HEK293T (cell line): Measurements from ENCODE around the gene NECTIN1.

Experiments used
- CTCF ChIA-PET: fragments of 350-600 bp; formaldehyde crosslinking; extraction: SDS; loops from one replicate; lab custom pipeline; 2021; ENCODE audit warnings: antibody characterized with exemption, inconsistent platforms; lab: Yijun Ruan, JAX
- POLR2A ChIA-PET: fragments of 350-600 bp; formaldehyde crosslinking; extraction: SDS; loops from one replicate; lab custom pipeline; 2020; ENCODE audit warnings: antibody characterized with exemption, inconsistent platforms; lab: Yijun Ruan, JAX
- DNase-seq: peaks from one replicate; pipeline ENCODE4 v3.0.0; 2012; ENCODE audit warnings: mixed read lengths; ENCODE audit errors: extremely low spot score
- ARNT ChIP-seq: fragments of 450-650 bp; IDR thresholded peaks from 2 replicates; pipeline ENCODE4 v1.6.1; 2017; ENCODE audit warnings: mild to moderate bottlenecking
- BHLHE40 ChIP-seq: fragments of 450-650 bp; IDR thresholded peaks from 2 replicates; pipeline ENCODE4 v1.6.1; 2016; ENCODE audit warnings: mild to moderate bottlenecking, moderate library complexity, borderline replicate concordance
- CTBP1 ChIP-seq: fragments of 450-650 bp; IDR thresholded peaks from 2 replicates; pipeline ENCODE4 v1.6.1; 2016; ENCODE audit warnings: borderline replicate concordance
- ELF4 ChIP-seq: fragments of 450-650 bp; IDR thresholded peaks from 2 replicates; pipeline ENCODE4 v1.6.1; 2017; ENCODE audit warnings: antibody characterized with exemption
- FOXA1 ChIP-seq: fragments of 450-650 bp; IDR thresholded peaks from 2 replicates; pipeline ENCODE4 v1.6.1; 2016; ENCODE audit warnings: mild to moderate bottlenecking
- FOXK2 ChIP-seq: fragments of 450-650 bp; IDR thresholded peaks from 2 replicates; pipeline ENCODE4 v1.6.1; 2016; ENCODE audit warnings: mild to moderate bottlenecking
- FOXM1 ChIP-seq: fragments of 450-650 bp; IDR thresholded peaks from 2 replicates; pipeline ENCODE4 v1.6.1; 2017; ENCODE audit warnings: mild to moderate bottlenecking, borderline replicate concordance
- HDGF ChIP-seq: fragments of 450-650 bp; IDR thresholded peaks from 2 replicates; pipeline ENCODE4 v1.6.1; 2017; ENCODE audit warnings: antibody characterized with exemption, borderline replicate concordance
- L3MBTL2 ChIP-seq: fragments of 450-650 bp; conservative IDR thresholded peaks from 2 replicates; pipeline ENCODE4 v1.6.1; 2016; ENCODE audit warnings: mild to moderate bottlenecking
- LEF1 ChIP-seq: fragments of 450-650 bp; IDR thresholded peaks from 2 replicates; pipeline ENCODE4 v1.6.1; 2017; ENCODE audit warnings: mild to moderate bottlenecking, borderline replicate concordance
- NFRKB ChIP-seq: fragments of 450-650 bp; IDR thresholded peaks from 2 replicates; pipeline ENCODE4 v1.6.1; 2016; ENCODE audit warnings: mild to moderate bottlenecking, moderate library complexity
- SP1 ChIP-seq: fragments of 450-650 bp; IDR thresholded peaks from 2 replicates; pipeline ENCODE4 v1.6.1; 2017
- SUZ12 ChIP-seq: fragments of 450-650 bp; IDR thresholded peaks from 2 replicates; pipeline ENCODE4 v1.6.1; 2016; ENCODE audit warnings: mild to moderate bottlenecking
- TARDBP ChIP-seq: fragments of 450-650 bp; IDR thresholded peaks from 2 replicates; pipeline ENCODE4 v1.6.1; 2016
- ZNF384 ChIP-seq: fragments of 450-650 bp; IDR thresholded peaks from 2 replicates; pipeline ENCODE4 v1.6.1; 2016
- TF ChIP-seq, protein P1 (sequence below): fragments of 450-650 bp; IDR thresholded peaks from 2 replicates; pipeline ENCODE4 v1.6.1; 2016

The NECTIN1 gene

DNA sequence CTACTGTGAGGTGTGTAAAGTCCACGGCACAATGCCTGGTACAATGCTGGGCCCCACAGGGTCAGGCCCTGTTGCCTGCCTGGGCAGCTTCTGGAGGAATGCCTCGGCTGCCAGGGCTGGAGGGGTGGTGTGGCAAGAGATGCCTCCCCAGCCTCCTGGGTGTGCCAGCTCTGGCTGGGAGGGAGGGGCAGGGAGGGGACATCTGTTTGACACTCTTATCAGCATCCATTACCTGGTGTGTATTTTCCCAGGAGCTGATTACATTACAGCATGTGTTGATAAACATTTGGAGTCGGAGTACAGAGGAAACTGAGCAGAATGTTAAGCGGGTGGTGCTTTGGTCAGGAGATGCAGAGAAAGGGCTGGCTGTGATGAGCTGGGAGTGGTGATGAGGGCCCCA lies 11.0 kb upstream of the NECTIN1 start:
- DNase-seq: no peak
- ChIA-PET POLR2A (no interaction called here), CTCF (interaction anchor here (1.0 to 2.0 kb wide), 3 partner anchors 11 to 273 kb away, joined by 4 to 8 read pairs (median 4); partner anchors contain the start of gene NECTIN1)
- TF ChIP-seq TARDBP (no peak), BHLHE40 (no peak), ZNF384 (no peak), FOXM1 (no peak), SP1 (no peak), CTBP1 (no peak), NFRKB (no peak), SUZ12 (no peak), ARNT (no peak)
- TF ChIP-seq, protein P1, sequence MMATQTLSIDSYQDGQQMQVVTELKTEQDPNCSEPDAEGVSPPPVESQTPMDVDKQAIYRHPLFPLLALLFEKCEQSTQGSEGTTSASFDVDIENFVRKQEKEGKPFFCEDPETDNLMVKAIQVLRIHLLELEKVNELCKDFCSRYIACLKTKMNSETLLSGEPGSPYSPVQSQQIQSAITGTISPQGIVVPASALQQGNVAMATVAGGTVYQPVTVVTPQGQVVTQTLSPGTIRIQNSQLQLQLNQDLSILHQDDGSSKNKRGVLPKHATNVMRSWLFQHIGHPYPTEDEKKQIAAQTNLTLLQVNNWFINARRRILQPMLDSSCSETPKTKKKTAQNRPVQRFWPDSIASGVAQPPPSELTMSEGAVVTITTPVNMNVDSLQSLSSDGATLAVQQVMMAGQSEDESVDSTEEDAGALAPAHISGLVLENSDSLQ: no peak

DNA sequence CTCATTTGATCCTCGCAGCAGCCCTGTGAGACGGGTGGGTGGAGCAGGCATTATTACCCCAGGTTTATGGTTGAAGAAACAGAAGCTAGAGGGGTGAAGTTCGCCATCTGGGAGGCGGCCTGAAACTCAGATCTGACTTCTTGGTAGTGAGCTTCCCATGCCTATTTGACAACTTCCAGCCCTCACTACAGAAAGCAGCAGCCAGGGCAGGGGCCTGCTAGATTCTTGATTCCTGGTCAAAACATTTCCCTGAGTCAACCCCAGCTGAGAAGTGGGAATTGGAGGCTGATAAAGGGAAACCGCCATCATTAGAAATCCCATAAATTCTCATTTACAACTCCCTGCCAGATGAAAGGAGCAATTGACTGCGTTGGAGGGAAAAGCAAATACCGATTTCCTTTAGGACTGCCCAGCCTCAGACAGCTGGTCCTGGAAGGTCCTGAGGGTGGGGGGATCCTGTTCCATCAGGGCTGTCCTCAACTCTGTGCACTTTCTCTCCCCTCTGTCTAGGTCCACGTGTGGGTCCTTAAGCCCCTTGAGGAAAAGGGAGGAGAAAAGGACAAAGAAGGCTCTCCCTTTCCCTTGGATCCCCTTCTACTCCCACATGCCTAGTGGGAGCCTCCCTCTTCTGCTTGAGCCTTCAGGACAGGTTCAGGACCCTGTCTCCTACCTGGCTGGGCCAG lies 10.2 kb upstream of the NECTIN1 start:
- ChIA-PET POLR2A (no interaction called here), CTCF (interaction anchor here (0.6 to 2.0 kb wide), 6 partner anchors 10 to 274 kb away, joined by 3 to 8 read pairs (median 4); partner anchors contain the start of gene NECTIN1)
- no peak for DNase-seq
- TF ChIP-seq CTBP1 (no peak), FOXK2 (no peak), TARDBP (no peak), LEF1 (no peak)
- TF ChIP-seq, protein P1: 0 out of 2 replicates have a peak, but pooled peaks have one; percentile 23

DNA sequence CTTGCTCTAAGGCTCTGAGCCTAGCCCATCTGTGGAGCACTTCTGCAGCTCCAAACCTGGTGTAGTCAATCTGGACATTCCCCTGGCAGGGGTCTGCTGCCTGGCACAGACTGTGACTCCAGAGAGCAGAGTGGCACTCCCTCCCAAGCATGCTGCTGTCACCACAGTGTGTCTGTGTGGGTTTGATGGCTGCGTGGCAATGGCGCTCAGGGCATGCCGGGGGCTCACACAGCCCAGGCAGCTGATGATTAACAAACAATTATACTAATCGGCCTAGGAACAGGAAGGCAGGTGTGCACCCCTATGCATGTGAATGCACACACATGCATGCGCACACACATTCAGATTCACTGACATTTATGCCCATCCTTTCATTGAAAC lies 9.0 kb upstream of the NECTIN1 start:
- ChIA-PET POLR2A (no interaction called here), CTCF (interaction anchor here (0.7 kb wide), 1 partner anchor 9 kb away, joined by 3 read pairs; the partner anchor contains the start of gene NECTIN1)
- no peak for TF ChIP-seq HDGF
- TF ChIP-seq SUZ12: no peak
- TF ChIP-seq ELF4: no peak
- TF ChIP-seq NFRKB: no peak
- no peak for TF ChIP-seq TARDBP
- TF ChIP-seq, protein P1: no peak
- no peak for TF ChIP-seq FOXA1
- TF ChIP-seq ARNT: no peak
- TF ChIP-seq SP1: no peak
- TF ChIP-seq L3MBTL2: no peak
- no peak for TF ChIP-seq LEF1
- TF ChIP-seq FOXK2: no peak
- TF ChIP-seq BHLHE40: no peak
- TF ChIP-seq FOXM1: no peak
- no peak for TF ChIP-seq CTBP1
- no peak for TF ChIP-seq ZNF384
- no peak for DNase-seq

DNA sequence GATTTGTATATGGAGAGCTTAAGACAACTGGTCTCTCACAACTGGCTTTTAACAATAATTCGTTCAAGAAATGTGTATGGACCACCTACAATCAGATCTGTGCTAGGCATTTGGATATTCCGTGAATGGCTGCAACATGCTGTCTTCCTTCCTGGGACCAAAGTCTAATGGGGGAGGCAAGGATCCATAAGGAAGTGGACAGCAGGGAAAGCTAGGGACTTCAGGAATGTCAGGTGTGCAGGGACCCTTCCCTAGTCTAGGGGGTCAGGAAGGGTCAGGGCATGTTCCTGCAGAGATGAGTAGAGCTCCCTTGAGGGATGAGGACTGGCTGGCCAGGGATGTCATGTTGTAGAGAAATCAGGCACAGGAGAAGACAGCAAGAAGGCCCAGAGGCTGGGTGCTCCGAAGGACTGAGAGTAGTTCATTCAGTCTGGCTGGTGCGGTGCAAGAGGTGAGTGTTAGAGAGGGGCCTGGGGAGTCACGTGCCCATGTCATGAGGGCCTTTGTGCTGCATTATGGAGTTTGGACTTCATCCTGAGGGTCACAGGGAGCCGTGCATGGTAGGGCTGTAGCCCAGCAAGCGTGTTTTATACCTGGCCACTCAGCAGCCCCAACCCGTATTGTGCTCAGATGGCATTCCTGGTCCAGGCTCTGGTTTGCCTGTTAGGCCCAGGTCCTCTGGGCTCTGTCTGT lies 8.5 kb upstream of the NECTIN1 start:
- TF ChIP-seq FOXM1 (no peak), FOXK2 (no peak), ARNT (no peak), SP1 (no peak), LEF1 (no peak), L3MBTL2 (no peak), HDGF (no peak), BHLHE40 (no peak), ZNF384 (no peak), SUZ12 (no peak), TARDBP (no peak), CTBP1 (no peak), FOXA1 (no peak)
- TF ChIP-seq, protein P1: no peak
- no peak for DNase-seq
- CTCF ChIA-PET: no interaction called here
- POLR2A ChIA-PET: no interaction called here

DNA sequence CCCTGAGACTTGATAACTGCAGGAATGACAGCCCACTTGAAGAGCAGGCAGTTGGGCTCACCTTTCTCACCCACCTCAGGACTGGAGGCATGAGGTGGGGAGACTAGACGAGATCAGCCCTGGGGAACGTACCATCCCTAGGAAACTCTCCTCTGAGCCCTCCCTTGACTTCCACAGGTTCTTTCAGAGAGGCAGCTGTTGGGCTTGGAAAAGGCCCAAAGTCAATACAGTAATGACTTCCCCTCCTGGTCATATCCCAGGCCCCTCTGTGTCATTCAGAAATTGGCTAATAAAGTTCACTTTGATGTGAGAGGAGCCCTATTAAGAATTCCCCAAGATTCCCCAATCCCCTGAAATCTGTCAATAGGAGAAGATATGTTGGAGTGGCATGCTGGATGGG lies 5.8 kb upstream of the NECTIN1 start:
- DNase-seq: no peak
- TF ChIP-seq NFRKB (no peak), FOXA1 (no peak), SUZ12 (no peak), HDGF (no peak), ZNF384 (no peak), TARDBP (no peak), ELF4 (no peak), CTBP1 (no peak), ARNT (no peak), LEF1 (no peak), FOXK2 (no peak), L3MBTL2 (no peak), BHLHE40 (no peak), FOXM1 (no peak), SP1 (no peak)
- TF ChIP-seq, protein P1: no peak
- ChIA-PET CTCF (no interaction called here), POLR2A (no interaction called here)
